HG02870 (cell line): Measurements from ENCODE around the gene GRIK3.

Experiments
- ATAC-seq: cut with Tn5 transposase; IDR thresholded peaks from one replicate; pipeline ENCODE4 v1.9.1; 2021; ENCODE audit warnings: mild to moderate bottlenecking, moderate library complexity; ENCODE audit not compliant: unreplicated experiment

GRIK3 gene

GRCh38 chr1:36882536-36883285 is 151.6 kb downstream of the GRIK3 start:
- ATAC-seq, result no peak

GRCh38 chr1:36881541-36881940 is 152.8 kb downstream of the GRIK3 start:
- ATAC-seq, result no peak

- no peak for ATAC-seq
These were observed 153.3 kb downstream of the GRIK3 start for GRCh38 chr1:36881068-36881405.

GRCh38 chr1:36880155-36881067 is 153.9 kb downstream of the GRIK3 start:
- ATAC-seq, result no peak

- no peak for ATAC-seq
These were observed 154.7 kb downstream of the GRIK3 start for GRCh38 chr1:36879613-36880012.

- ATAC-seq, result no peak
These were observed 157.3 kb downstream of the GRIK3 start for GRCh38 chr1:36876990-36877389.

- no peak for ATAC-seq
These were observed 159.8 kb downstream of the GRIK3 start for GRCh38 chr1:36874271-36875060.

GRCh38 chr1:36872858-36873257 is 161.5 kb downstream of the GRIK3 start:
- ATAC-seq, result no peak

GRCh38 chr1:36872126-36872754 is 162.1 kb downstream of the GRIK3 start:
- no peak for ATAC-seq

GRCh38 chr1:36871146-36871971 is 163.0 kb downstream of the GRIK3 start:
- no peak for ATAC-seq

- no peak for ATAC-seq
These were observed 164.5 kb downstream of the GRIK3 start for GRCh38 chr1:36869826-36870225.

GRCh38 chr1:36869054-36869453 is 165.3 kb downstream of the GRIK3 start:
- no peak for ATAC-seq

GRCh38 chr1:36867575-36867974 is 166.7 kb downstream of the GRIK3 start:
- no peak for ATAC-seq

- no peak for ATAC-seq
These were observed 168.0 kb downstream of the GRIK3 start for GRCh38 chr1:36866169-36866814.

- no peak for ATAC-seq
These were observed 168.8 kb downstream of the GRIK3 start for GRCh38 chr1:36865602-36865900.

GRCh38 chr1:36864823-36865601 is 169.3 kb downstream of the GRIK3 start:
- ATAC-seq, result no peak

GRCh38 chr1:36864182-36864822 is 170.0 kb downstream of the GRIK3 start:
- no peak for ATAC-seq

GRCh38 chr1:36863500-36863899 is 170.8 kb downstream of the GRIK3 start:
- ATAC-seq, result no peak
